Glomerular endothelial cell (primary cell): ENCODE measurements around the gene PTPRN2. TPM values are rescaled to one million over a fixed set of nuclear protein-coding genes. Genes with fewer than 3 reads are reported as not detected.
"Not testable (repeated sequence)": the region's sequence is repeated elsewhere in the genome, so short reads cannot be mapped to it uniquely, and the experiment has no call there.

Experiments used
- DNase-seq: peaks from one replicate; pipeline ENCODE4 v3.0.0-alpha.2; 2011; ENCODE audit warnings: low read depth, low spot score; ENCODE audit errors: extremely low read depth
- total RNA-seq: library from RNA; depleted of rRNA; stranded (reverse); fragments of >200 nt; gene quantifications from 2 replicates; pipeline ENCODE4 v1.2.3, GENCODE V29; 2015

The PTPRN2 gene
- total RNA-seq, 1 donor from 2014 or later, result 10.0 TPM

GRCh38 chr7:158377800-158378623 is 209.6 kb downstream of the PTPRN2 start:
- DNase-seq, result no peak

- not testable (repeated sequence) for DNase-seq
Observed at GRCh38 chr7:158376839-158377186, 210.8 kb downstream of the PTPRN2 start.

- not testable (repeated sequence) for DNase-seq
Observed at GRCh38 chr7:158376146-158376838, 211.3 kb downstream of the PTPRN2 start.

- DNase-seq, result no peak
Observed at GRCh38 chr7:158375034-158375433, 212.6 kb downstream of the PTPRN2 start.

GRCh38 chr7:158374586-158374985 is 213.0 kb downstream of the PTPRN2 start:
- no peak for DNase-seq

- no peak for DNase-seq
Observed at GRCh38 chr7:158374146-158374545, 213.5 kb downstream of the PTPRN2 start.

GRCh38 chr7:158373476-158374133 is 214.0 kb downstream of the PTPRN2 start:
- DNase-seq, result no peak

- no peak for DNase-seq
Observed at GRCh38 chr7:158372400-158373342, 215.0 kb downstream of the PTPRN2 start.

- DNase-seq, result no peak
Observed at GRCh38 chr7:158371856-158372255, 215.8 kb downstream of the PTPRN2 start.

- no peak for DNase-seq
Observed at GRCh38 chr7:158369866-158370265, 217.8 kb downstream of the PTPRN2 start.

- DNase-seq, result no peak
Observed at GRCh38 chr7:158369290-158369689, 218.3 kb downstream of the PTPRN2 start.

GRCh38 chr7:158368449-158368848 is 219.2 kb downstream of the PTPRN2 start:
- DNase-seq, result no peak

GRCh38 chr7:158367634-158367982 is 220.0 kb downstream of the PTPRN2 start:
- DNase-seq, result no peak

GRCh38 chr7:158366916-158367633 is 220.5 kb downstream of the PTPRN2 start:
- no peak for DNase-seq

GRCh38 chr7:158366346-158366745 is 221.3 kb downstream of the PTPRN2 start:
- no peak for DNase-seq

- no peak for DNase-seq
Observed at GRCh38 chr7:158365267-158365666, 222.4 kb downstream of the PTPRN2 start.

- no peak for DNase-seq
Observed at GRCh38 chr7:158364451-158364850, 223.2 kb downstream of the PTPRN2 start.

- DNase-seq, result no peak
Observed at GRCh38 chr7:158362912-158363905, 224.4 kb downstream of the PTPRN2 start.

- no peak for DNase-seq
Observed at GRCh38 chr7:158362001-158362400, 225.6 kb downstream of the PTPRN2 start.
